ENCODE results near the gene KRT78. TPM values are rescaled to one million over a fixed set of nuclear protein-coding genes. Genes with fewer than 3 reads are reported as not detected.

The KRT78 gene
- total and polyA plus RNA-seq, 11 donors: 0.14 TPM; not detected in 10

- TF ChIP-seq POLR2A (IDR thresholded peaks at IDR 0.05): no peak
- TF ChIP-seq, protein P1, sequence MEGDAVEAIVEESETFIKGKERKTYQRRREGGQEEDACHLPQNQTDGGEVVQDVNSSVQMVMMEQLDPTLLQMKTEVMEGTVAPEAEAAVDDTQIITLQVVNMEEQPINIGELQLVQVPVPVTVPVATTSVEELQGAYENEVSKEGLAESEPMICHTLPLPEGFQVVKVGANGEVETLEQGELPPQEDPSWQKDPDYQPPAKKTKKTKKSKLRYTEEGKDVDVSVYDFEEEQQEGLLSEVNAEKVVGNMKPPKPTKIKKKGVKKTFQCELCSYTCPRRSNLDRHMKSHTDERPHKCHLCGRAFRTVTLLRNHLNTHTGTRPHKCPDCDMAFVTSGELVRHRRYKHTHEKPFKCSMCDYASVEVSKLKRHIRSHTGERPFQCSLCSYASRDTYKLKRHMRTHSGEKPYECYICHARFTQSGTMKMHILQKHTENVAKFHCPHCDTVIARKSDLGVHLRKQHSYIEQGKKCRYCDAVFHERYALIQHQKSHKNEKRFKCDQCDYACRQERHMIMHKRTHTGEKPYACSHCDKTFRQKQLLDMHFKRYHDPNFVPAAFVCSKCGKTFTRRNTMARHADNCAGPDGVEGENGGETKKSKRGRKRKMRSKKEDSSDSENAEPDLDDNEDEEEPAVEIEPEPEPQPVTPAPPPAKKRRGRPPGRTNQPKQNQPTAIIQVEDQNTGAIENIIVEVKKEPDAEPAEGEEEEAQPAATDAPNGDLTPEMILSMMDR (IDR thresholded peaks at IDR 0.05): no peak
- no peaks in the 10 kb centered on the region for H3K9me3 ChIP-seq
- H3K36me3 ChIP-seq: no peaks in the 10 kb centered on the region
- 67 to 80% (median 69%) methylated on average over 3 of the region's 3 CpGs for WGBS, 4 donors
- intact Hi-C loops (cut with DNase I): no loop called here
- peaks cover 0 to 3% (median 0%) of the 10 kb centered on the region in 9 donors for H3K27me3 ChIP-seq
- DNase-seq: no peak
- no peaks in the 10 kb centered on the region for H3K4me1 ChIP-seq
- H3K4me3 ChIP-seq: no peak overlapping the region
- no peak for ATAC-seq
- H3K27ac ChIP-seq: no peak overlapping the region
These were observed 47.0 kb downstream of the KRT78 start for GRCh38 chr12:52801773-52802172.

DNA sequence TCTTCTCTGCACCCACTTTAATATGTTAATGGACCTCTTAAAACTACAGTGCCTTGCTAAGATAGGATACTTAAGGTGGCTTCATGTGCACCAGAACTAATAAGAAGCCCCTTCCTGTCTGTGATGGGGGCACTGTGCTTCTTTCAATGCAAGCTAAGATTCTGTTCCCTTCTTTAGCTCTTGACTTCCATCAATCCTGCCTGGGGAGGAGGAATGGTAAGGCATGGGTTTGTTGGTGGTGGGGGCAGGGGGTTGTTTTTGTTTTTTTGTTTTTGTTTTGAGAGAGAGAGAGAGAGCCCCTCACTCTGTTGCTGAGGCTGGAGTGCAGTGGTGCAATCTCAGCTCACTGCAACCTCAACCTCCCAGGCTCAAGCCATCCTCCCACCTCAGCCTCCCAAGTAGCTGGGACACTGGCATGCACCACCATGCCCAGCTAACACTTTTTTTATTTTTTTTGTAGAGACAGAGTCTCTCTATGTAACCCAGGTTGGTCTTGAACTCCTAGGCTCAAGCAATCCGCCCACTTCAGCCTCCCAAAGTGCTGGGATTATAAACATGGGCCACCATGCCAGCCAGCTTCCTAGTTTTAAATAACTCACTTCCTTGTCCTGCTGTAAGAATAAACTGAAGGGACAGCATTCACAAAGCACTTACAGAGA, 48.4 kb downstream of the KRT78 start:
- no peak overlapping the region for H3K4me3 ChIP-seq
- no peaks in the 10 kb centered on the region for H3K27me3 ChIP-seq
- DNase-seq (no peak), ATAC-seq (no peak)
- H3K4me1 ChIP-seq: no peaks in the 10 kb centered on the region
- no peak overlapping the region for H3K27ac ChIP-seq
- WGBS, 4 donors: 70 to 96% (median 88%) methylated on average over 1 of the region's 1 CpG
- no peaks in the 10 kb centered on the region for H3K36me3 ChIP-seq
- TF ChIP-seq, protein P1 (IDR thresholded peaks at IDR 0.05): no peak
- TF ChIP-seq POLR2A (IDR thresholded peaks at IDR 0.05): no peak
- intact Hi-C loops (cut with DNase I): no loop called here
- H3K9me3 ChIP-seq: no peaks in the 10 kb centered on the region

DNA sequence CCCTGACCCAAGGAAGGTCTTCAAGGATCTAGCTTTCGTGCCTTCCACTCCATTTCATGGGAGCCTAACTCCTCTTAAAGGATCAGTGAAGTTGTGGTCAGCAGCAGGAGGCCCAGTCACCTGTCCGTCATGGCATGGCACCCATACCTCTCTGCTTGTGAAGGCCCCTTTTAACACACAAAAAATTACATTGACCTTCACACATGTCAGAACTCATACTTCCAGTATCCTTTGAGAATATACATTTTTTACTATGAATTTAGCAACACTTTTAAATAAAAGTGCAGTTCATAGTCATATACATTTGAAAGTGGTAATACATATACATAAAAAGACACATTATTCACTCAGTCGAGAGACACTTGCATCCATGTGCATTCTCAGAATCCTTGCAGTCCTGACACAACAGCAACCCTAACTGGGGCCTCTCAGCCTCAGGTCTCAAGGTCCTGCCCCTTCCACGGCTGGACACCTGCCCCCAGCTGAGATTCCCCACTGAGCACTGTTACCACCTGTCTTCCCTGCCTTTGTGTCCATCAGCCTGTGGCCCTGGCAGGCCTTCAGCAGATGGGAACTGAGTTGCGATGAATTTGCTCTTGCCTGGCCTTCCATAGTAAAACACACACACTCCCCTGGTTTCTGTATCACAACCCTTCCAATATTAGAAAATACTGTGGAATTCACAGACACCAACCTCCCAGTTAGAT, 49.1 kb downstream of the KRT78 start:
- Histone ChIP-seq H3K36me3 (no peaks in the 10 kb centered on the region), H3K9me3 (no peaks in the 10 kb centered on the region), H3K27me3 (no peaks in the 10 kb centered on the region), H3K4me1 (no peaks in the 10 kb centered on the region), H3K27ac (no peak overlapping the region), H3K4me3 (no peak overlapping the region)
- TF ChIP-seq, protein P1 (IDR thresholded peaks at IDR 0.05): no peak
- TF ChIP-seq POLR2A (IDR thresholded peaks at IDR 0.05): no peak
- intact Hi-C loops (cut with DNase I): no loop called here
- DNase-seq (no peak), ATAC-seq (no peak)
- WGBS, 4 donors: 67 to 82% (median 80%) methylated on average over 5 of the region's 5 CpGs

DNA sequence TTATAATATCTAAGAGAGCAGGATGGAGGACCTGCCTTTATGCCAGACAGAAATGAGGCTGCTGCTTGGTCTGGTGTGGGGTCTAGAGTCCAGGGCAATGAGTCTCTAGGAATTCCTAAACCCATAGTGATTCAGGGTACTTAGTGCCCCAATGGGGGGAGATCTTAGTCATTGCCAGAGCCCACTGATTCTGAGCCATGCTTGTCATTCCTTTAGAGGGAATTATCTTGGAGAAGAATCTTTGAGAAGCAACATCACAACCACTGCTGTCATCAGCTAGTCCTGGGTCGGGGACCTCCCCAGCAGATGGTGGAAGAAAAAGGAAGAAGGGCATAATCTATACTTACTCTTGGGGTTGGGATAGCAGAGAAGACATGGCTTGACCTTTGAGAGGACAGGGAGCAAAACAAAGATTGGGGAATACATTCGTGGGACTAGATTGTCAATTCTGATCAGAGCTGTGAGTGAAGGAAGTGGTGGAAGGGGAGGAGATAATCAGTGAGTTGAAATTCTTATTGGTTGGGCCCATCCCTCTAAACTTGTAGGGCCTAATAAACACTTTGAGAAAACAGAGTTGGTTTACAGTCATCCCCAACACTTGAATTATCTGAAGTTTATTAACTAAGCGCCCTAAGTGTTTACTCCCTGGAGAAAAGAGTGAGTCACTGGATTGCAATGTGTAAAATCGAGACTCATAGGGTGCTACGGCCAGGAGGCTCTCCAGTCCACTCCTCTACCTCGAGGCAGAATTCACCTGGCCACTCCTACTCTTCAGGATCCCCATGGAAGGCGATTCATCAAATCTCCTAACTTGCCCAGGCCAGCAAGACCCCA, 49.9 kb downstream of the KRT78 start:
- no peak overlapping the region for H3K27ac ChIP-seq
- H3K36me3 ChIP-seq: no peaks in the 10 kb centered on the region
- H3K9me3 ChIP-seq: no peaks in the 10 kb centered on the region
- ATAC-seq: no peak
- TF ChIP-seq POLR2A (IDR thresholded peaks at IDR 0.05): no peak
- TF ChIP-seq, protein P1 (IDR thresholded peaks at IDR 0.05): no peak
- no peaks in the 10 kb centered on the region for H3K4me1 ChIP-seq
- peaks cover 0 to 3% (median 0%) of the 10 kb centered on the region in 9 donors for H3K27me3 ChIP-seq
- H3K4me3 ChIP-seq: no peak overlapping the region
- DNase-seq: no peak
- 49 to 62% (median 57%) methylated on average over 7 of the region's 7 CpGs for WGBS, 4 donors
- intact Hi-C loops (cut with DNase I): no loop called here

Data from heart left ventricle (tissue), 16 donors.